ENCODE results near the gene OGG1. TPM values are rescaled to one million over a fixed set of nuclear protein-coding genes. Genes with fewer than 3 reads are reported as not detected.

Gene OGG1
- total RNA-seq, 1 experiment from 2014 or later, result 38.7 TPM

- peaks cover 13% of the 10 kb centered on the region for H4K20me1 ChIP-seq (ENCODE audit: low read length)
- H3K4me1 ChIP-seq (ENCODE audit: insufficient read depth, low read length), result peaks cover 20% of the 10 kb centered on the region
- TF ChIP-seq EZH2phosphoT487 (IDR thresholded peaks at IDR 0.05; ENCODE audit: borderline replicate concordance, low read length) (no peak), EZH2 (IDR thresholded peaks at IDR 0.05; ENCODE audit: low read length, unreplicated experiment) (no peak)
- TF ChIP-seq, protein P1, sequence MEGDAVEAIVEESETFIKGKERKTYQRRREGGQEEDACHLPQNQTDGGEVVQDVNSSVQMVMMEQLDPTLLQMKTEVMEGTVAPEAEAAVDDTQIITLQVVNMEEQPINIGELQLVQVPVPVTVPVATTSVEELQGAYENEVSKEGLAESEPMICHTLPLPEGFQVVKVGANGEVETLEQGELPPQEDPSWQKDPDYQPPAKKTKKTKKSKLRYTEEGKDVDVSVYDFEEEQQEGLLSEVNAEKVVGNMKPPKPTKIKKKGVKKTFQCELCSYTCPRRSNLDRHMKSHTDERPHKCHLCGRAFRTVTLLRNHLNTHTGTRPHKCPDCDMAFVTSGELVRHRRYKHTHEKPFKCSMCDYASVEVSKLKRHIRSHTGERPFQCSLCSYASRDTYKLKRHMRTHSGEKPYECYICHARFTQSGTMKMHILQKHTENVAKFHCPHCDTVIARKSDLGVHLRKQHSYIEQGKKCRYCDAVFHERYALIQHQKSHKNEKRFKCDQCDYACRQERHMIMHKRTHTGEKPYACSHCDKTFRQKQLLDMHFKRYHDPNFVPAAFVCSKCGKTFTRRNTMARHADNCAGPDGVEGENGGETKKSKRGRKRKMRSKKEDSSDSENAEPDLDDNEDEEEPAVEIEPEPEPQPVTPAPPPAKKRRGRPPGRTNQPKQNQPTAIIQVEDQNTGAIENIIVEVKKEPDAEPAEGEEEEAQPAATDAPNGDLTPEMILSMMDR (conservative IDR thresholded peaks at IDR 0.05; ENCODE audit: low read depth, low read length), result no peak
- intact Hi-C loops (cut with micrococcal nuclease), result loop anchor here (5.0 kb wide), 1 partner anchor 770 kb away; the partner anchor contains the start of gene RAD18
- CTCF ChIA-PET, result interaction anchor here (0.9 kb wide), 1 partner anchor 17 kb away, joined by 3 read pairs; no protein-coding TSS in a partner anchor
- H3F3A ChIP-seq (ENCODE audit: low read length, unreplicated experiment), result no peaks in the 10 kb centered on the region
- ATAC-seq (no peak), DNase-seq (no peak)
- POLR2A ChIA-PET (ENCODE audit: unreplicated experiment), result no interaction called here
- H3K4me2 ChIP-seq (ENCODE audit: low read length), result peak overlapping the region; percentile 97
- H3K36me3 ChIP-seq (ENCODE audit: low read depth, low read length), result peaks cover 28% of the 10 kb centered on the region
- H3K9me2 ChIP-seq (replicated peaks; ENCODE audit: low read length), result no peaks in the 10 kb centered on the region
- no peaks in the 10 kb centered on the region for H3K9me3 ChIP-seq (ENCODE audit: low read length)
- H3K9ac ChIP-seq (ENCODE audit: low read length), result peak overlapping the region; percentile 99
- H3K4me3 ChIP-seq (ENCODE audit: low read length), result peak overlapping the region; percentile 89
- H3K27ac ChIP-seq (ENCODE audit: low read length), result no peak overlapping the region
- TSS peak; percentile 41 for BruUV-seq (replicated peaks)
- H3K27me3 ChIP-seq (ENCODE audit: low read length), result no peaks in the 10 kb centered on the region
- peaks cover 50% of the 10 kb centered on the region for H3K79me2 ChIP-seq (ENCODE audit: low read length)
- H2AFZ ChIP-seq (ENCODE audit: low read length), result no peak overlapping the region
Measured at GRCh38 chr3:9732740-9733115, 17.0 kb upstream of the OGG1 start.

- Histone ChIP-seq H3K4me3 (ENCODE audit: low read length) (no peak overlapping the region), H3K9me2 (replicated peaks; ENCODE audit: low read length) (no peaks in the 10 kb centered on the region), H3K27ac (ENCODE audit: low read length) (no peak overlapping the region), H3K9ac (ENCODE audit: low read length) (no peak overlapping the region), H3F3A (ENCODE audit: low read length, unreplicated experiment) (no peaks in the 10 kb centered on the region), H2AFZ (ENCODE audit: low read length) (no peak overlapping the region), H3K9me3 (ENCODE audit: low read length) (no peaks in the 10 kb centered on the region), H3K79me2 (ENCODE audit: low read length) (peaks cover 48% of the 10 kb centered on the region), H3K4me2 (ENCODE audit: low read length) (no peak overlapping the region), H3K4me1 (ENCODE audit: insufficient read depth, low read length) (peaks cover 11% of the 10 kb centered on the region), H3K36me3 (ENCODE audit: low read depth, low read length) (peaks cover 61% of the 10 kb centered on the region), H4K20me1 (ENCODE audit: low read length) (peaks cover 13% of the 10 kb centered on the region), H3K27me3 (ENCODE audit: low read length) (no peaks in the 10 kb centered on the region)
- BruUV-seq (replicated peaks), result no TSS peak
- DNase-seq (no peak), ATAC-seq (0 out of 2 replicates have a peak, but pooled peaks have one; percentile 13)
- CTCF ChIA-PET, result no interaction called here
- POLR2A ChIA-PET (ENCODE audit: unreplicated experiment), result no interaction called here
- intact Hi-C loops (cut with micrococcal nuclease), result no loop called here
- no peak for TF ChIP-seq EZH2 (IDR thresholded peaks at IDR 0.05; ENCODE audit: low read length, unreplicated experiment)
Measured at GRCh38 chr3:9736831-9737230, 12.9 kb upstream of the OGG1 start.

DNA sequence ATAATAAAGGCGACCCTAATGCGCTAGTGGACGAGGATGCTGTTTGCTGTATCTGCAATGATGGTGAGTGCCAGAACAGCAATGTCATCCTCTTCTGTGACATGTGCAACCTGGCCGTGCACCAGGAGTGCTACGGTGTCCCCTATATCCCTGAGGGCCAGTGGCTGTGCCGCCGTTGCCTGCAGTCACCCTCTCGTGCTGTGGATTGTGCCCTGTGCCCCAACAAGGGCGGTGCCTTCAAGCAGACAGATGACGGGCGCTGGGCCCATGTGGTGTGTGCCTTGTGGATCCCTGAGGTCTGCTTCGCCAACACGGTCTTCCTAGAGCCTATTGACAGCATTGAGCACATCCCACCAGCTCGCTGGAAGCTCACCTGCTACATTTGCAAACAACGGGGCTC lies 10.6 kb upstream of the OGG1 start:
- no peak for TF ChIP-seq EZH2 (IDR thresholded peaks at IDR 0.05; ENCODE audit: low read length, unreplicated experiment)
- no peak for TF ChIP-seq EZH2phosphoT487 (IDR thresholded peaks at IDR 0.05; ENCODE audit: borderline replicate concordance, low read length)
- TF ChIP-seq, protein P1 (conservative IDR thresholded peaks at IDR 0.05; ENCODE audit: low read depth, low read length), result no peak
- intact Hi-C loops (cut with micrococcal nuclease), result no loop called here
- POLR2A ChIA-PET (ENCODE audit: unreplicated experiment), result no interaction called here

More for the DNA sequence above, 10.6 kb upstream of the OGG1 start:
- DNase-seq (no peak), ATAC-seq (no peak)
- Histone ChIP-seq H3K27ac (ENCODE audit: low read length) (no peak overlapping the region), H4K20me1 (ENCODE audit: low read length) (no peaks in the 10 kb centered on the region), H3K9me2 (replicated peaks; ENCODE audit: low read length) (no peaks in the 10 kb centered on the region), H3K27me3 (ENCODE audit: low read length) (no peaks in the 10 kb centered on the region), H3K4me1 (ENCODE audit: insufficient read depth, low read length) (no peaks in the 10 kb centered on the region), H3K4me2 (ENCODE audit: low read length) (no peak overlapping the region), H3K79me2 (ENCODE audit: low read length) (peaks cover 25% of the 10 kb centered on the region), H3K36me3 (ENCODE audit: low read depth, low read length) (peaks cover 78% of the 10 kb centered on the region), H3F3A (ENCODE audit: low read length, unreplicated experiment) (no peaks in the 10 kb centered on the region), H3K9ac (ENCODE audit: low read length) (no peak overlapping the region), H3K4me3 (ENCODE audit: low read length) (no peak overlapping the region), H2AFZ (ENCODE audit: low read length) (no peak overlapping the region), H3K9me3 (ENCODE audit: low read length) (no peaks in the 10 kb centered on the region)
- no TSS peak for BruUV-seq (replicated peaks)
- CTCF ChIA-PET, result no interaction called here

Data from PC-3 (cell line).